ENCODE measurements around the gene PSMB7. TPM values are rescaled to one million over a fixed set of nuclear protein-coding genes. Genes with fewer than 3 reads are reported as not detected.

PSMB7 gene
- total and polyA plus RNA-seq, 2 of the 8 experiments (the other 6 are each of a cell fraction or from before 2014, with no cell fraction given), result 222 to 357 TPM

DNA sequence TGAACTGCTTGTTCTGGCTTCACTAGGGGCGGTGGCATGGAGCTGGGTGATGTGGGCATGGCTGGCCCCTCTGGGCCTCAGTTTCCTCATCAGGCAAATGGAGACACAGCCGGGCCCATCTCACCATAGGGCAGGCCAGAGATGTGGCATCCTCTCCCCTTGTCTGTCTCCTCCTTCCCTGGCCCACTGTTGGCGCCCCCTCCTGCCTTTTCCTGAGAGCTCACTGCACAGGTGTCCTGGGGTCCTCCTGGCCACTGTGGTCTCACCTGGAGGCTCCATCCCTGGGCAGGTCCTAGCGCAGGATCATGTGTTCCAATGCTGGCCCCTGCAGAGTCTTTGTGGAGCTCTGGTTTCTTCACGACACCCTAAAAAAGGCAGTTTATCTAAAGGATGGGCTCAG, 104.0 kb downstream of the PSMB7 start (continued):
- TF ChIP-seq, protein P1, sequence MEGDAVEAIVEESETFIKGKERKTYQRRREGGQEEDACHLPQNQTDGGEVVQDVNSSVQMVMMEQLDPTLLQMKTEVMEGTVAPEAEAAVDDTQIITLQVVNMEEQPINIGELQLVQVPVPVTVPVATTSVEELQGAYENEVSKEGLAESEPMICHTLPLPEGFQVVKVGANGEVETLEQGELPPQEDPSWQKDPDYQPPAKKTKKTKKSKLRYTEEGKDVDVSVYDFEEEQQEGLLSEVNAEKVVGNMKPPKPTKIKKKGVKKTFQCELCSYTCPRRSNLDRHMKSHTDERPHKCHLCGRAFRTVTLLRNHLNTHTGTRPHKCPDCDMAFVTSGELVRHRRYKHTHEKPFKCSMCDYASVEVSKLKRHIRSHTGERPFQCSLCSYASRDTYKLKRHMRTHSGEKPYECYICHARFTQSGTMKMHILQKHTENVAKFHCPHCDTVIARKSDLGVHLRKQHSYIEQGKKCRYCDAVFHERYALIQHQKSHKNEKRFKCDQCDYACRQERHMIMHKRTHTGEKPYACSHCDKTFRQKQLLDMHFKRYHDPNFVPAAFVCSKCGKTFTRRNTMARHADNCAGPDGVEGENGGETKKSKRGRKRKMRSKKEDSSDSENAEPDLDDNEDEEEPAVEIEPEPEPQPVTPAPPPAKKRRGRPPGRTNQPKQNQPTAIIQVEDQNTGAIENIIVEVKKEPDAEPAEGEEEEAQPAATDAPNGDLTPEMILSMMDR (IDR thresholded peaks at IDR 0.05; ENCODE audit: control extremely low read depth in 1 of 3, insufficient read depth in 1 of 3, low read depth in 1 of 3, low read length in 3 of 3), result peak; percentile 38 to 68 (median 51)

Data from H1 (cell line).